Esophagus muscularis mucosa (tissue), 4 donors: ENCODE data around the gene EED. TPM values are rescaled to one million over a fixed set of nuclear protein-coding genes. Genes with fewer than 3 reads are reported as not detected.
A peak's percentile ranks its signal among the peaks of the same experiment; 100 is the strongest.

Source experiments
- DNase-seq: peaks from one replicate; pipeline ENCODE4 v3.0.0-alpha.2; 2017; ENCODE audit errors: extremely low spot score
- H3K27ac ChIP-seq, 4 donors: fragments of 200-600 bp; sonication (generic); replicated peaks in 1 of 4; 1 replicate in 3 of 4; 2 replicates in 1 of 4; pipeline ENCODE4 v1.5.1; 2016 to 2019; ENCODE audit warnings: mild to moderate bottlenecking in 1 of 4
- H3K27me3 ChIP-seq, 4 donors: fragments of 200-600 bp; sonication (generic); one replicate each; pipeline versions ENCODE4 v1.5.1 to v1.6.0; 2016 to 2019
- H3K36me3 ChIP-seq, 4 donors: fragments of 200-600 bp; sonication (generic); one replicate each; pipeline ENCODE4 v1.5.1; 2016 to 2019
- H3K4me1 ChIP-seq, 4 donors: fragments of 200-600 bp; sonication (generic); one replicate each; pipeline ENCODE4 v1.5.1; 2016 to 2019
- H3K4me3 ChIP-seq, 4 donors: fragments of 200-600 bp; sonication (generic); 1 replicate in 2 of 4; 2 replicates in 2 of 4; pipeline ENCODE4 v1.5.1; 2016 to 2019; ENCODE audit warnings: mild to moderate bottlenecking in 4 of 4, moderate library complexity in 1 of 4
- H3K9me3 ChIP-seq, 4 donors: fragments of 200-600 bp; sonication (generic); 1 replicate in 3 of 4; 2 replicates in 1 of 4; pipeline ENCODE4 v1.5.1; 2016 to 2019
- EP300 ChIP-seq: sonication (generic); formaldehyde crosslinking; IDR thresholded peaks from one replicate; pipeline ENCODE4 v1.6.1; 2017; ENCODE audit warnings: antibody characterized with exemption
- POLR2A ChIP-seq: fragments of 450-650 bp; IDR thresholded peaks from one replicate; pipeline ENCODE4 v1.6.1; 2017; ENCODE audit warnings: antibody characterized with exemption, moderate library complexity, mild to moderate bottlenecking, low read depth
- POLR2AphosphoS5 ChIP-seq, 2 donors: sonication (generic); formaldehyde crosslinking; IDR thresholded peaks; one replicate each; pipeline ENCODE4 v1.6.1; 2017; ENCODE audit warnings: antibody characterized with exemption in 2 of 2
- WGBS: methylation state at CpG from one replicate; pipeline ENCODE4 v1.1.5; 2018; 5-methylcytosine and 5-hydroxymethylcytosine counted together
- intact Hi-C: fragments of 100-400 bp; cut with DNase I; formaldehyde crosslinking; loops from one replicate; pipeline ENCODE4 v1.15.1; 2023
- total RNA-seq, 4 donors: library from RNA; depleted of rRNA; stranded (reverse); fragments of >200 nt; gene quantifications; one replicate each; pipeline versions ENCODE4 v1.1.0 to v1.2.1, GENCODE V29; 2016
- TF ChIP-seq, protein P1 (sequence below), 3 experiments: fragments of 200-600 bp in 2 of 3; fragments of 450-650 bp in 1 of 3; sonication (generic) in 2 of 3; IDR thresholded peaks; one replicate each; pipeline ENCODE4 v1.5.1; 2017 to 2019; ENCODE audit warnings: antibody characterized with exemption in 3 of 3, mild to moderate bottlenecking in 2 of 3, moderate library complexity in 1 of 3

Gene EED
- total RNA-seq, 4 donors from 2014 or later, result 11.1 to 14.7 (median 13.4) TPM

DNA sequence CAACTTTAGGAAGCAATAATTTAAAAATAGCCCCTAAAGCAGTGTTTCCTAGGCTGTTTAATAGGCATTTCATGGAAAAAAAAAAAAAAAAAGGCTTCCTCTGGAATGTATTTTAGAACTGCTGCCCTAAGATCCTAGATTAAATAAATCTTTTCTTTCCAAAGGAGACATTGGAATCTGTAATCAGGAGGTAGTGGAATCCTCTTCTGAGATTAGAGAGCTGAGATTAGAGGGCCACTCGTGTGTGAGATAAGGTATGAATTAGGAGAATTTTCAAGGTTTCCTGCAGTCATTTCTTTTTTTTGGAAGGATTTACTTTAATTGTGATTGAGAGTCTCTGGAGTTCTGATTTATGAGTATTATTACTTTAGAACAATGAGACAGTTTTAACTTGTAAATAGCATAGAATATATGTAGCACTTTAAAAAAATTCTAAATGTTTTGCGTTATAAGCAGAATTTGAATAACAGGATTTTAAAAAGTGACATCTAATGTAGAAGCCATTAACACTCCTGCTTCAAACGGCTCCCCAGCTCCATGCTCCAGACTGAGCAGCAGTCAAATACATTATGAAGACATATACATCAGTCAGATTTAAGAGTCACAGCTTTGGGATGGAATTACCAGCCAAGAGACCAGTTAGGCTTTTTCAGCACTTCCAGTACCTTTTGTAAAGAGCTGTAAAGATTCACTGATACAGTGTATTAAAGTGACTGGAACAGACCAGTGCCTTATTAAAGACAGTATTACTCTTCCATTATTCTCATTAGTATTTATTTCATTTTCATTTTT lies 5.0 kb downstream of the EED start:
- Histone ChIP-seq H3K9me3 (no peaks in the 10 kb centered on the region), H3K27ac (no peak overlapping the region), H3K36me3 (no peaks in the 10 kb centered on the region), H3K27me3 (no peaks in the 10 kb centered on the region), H3K4me1 (peaks cover 18 to 53% (median 38%) of the 10 kb centered on the region in 4 donors), H3K4me3 (no peak overlapping the region)
- TF ChIP-seq, protein P1, sequence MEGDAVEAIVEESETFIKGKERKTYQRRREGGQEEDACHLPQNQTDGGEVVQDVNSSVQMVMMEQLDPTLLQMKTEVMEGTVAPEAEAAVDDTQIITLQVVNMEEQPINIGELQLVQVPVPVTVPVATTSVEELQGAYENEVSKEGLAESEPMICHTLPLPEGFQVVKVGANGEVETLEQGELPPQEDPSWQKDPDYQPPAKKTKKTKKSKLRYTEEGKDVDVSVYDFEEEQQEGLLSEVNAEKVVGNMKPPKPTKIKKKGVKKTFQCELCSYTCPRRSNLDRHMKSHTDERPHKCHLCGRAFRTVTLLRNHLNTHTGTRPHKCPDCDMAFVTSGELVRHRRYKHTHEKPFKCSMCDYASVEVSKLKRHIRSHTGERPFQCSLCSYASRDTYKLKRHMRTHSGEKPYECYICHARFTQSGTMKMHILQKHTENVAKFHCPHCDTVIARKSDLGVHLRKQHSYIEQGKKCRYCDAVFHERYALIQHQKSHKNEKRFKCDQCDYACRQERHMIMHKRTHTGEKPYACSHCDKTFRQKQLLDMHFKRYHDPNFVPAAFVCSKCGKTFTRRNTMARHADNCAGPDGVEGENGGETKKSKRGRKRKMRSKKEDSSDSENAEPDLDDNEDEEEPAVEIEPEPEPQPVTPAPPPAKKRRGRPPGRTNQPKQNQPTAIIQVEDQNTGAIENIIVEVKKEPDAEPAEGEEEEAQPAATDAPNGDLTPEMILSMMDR (IDR thresholded peaks at IDR 0.05), result no peak
- TF ChIP-seq POLR2A (no peak), EP300 (no peak), POLR2AphosphoS5 (IDR thresholded peaks at IDR 0.05) (no peak)
- intact Hi-C loops, result no loop called here
- WGBS, result 54% methylated on average over 3 of the region's 3 CpGs
- no peak for DNase-seq

DNA sequence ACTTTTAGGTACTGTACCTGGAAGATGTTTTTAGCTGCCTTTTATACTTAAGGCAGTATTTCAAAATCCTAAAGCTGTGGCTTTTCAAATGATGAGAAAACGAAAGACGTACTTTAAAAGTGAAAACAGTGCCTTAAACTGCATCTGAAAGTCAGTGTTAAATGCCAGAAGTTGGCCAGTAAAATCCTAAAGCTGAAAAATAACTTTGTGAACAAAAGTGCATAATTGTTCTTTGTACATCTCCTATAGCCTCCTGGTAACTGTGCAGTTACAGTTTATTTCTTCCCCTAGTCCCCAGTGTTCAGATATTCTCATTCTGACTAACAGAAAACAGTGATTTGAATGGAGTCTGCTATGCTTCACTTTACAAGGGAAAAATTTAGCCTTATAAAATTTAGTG lies 6.8 kb downstream of the EED start:
- Histone ChIP-seq H3K9me3 (no peaks in the 10 kb centered on the region), H3K4me3 (peak overlapping the region in 1 of 4 donors; percentile 13), H3K4me1 (peaks cover 15 to 46% (median 33%) of the 10 kb centered on the region in 4 donors), H3K27me3 (no peaks in the 10 kb centered on the region), H3K27ac (no peak overlapping the region), H3K36me3 (peaks cover 0 to 7% (median 0%) of the 10 kb centered on the region in 4 donors)
- no peak for DNase-seq
- intact Hi-C loops, result no loop called here
- WGBS, result 57% methylated on average over 2 of the region's 2 CpGs
- TF ChIP-seq, protein P1 (IDR thresholded peaks at IDR 0.05), result no peak
- TF ChIP-seq POLR2A, result no peak
- TF ChIP-seq POLR2AphosphoS5 (IDR thresholded peaks at IDR 0.05), result no peak
- TF ChIP-seq EP300, result no peak

DNA sequence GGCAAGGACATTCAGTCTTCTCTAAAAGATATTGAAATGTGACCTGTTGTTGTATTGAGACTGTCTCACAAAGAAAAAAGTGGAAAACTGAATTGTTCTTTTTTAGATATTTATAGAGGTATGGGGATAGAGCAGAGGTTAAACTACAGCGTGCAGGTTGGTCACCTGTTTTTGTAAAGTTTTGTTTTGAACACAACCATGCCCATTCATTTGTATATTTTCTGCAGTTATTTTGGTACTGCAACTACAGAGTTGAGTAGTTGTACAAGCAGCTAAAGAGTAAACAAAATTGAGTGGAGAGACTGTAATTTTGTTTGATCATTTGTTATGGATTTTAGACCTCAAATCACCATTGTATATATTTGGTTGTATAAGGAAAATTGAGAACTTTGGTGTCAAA lies 11.3 kb downstream of the EED start:
- Histone ChIP-seq H3K4me1 (peaks cover 0 to 16% (median 3%) of the 10 kb centered on the region in 4 donors), H3K4me3 (no peak overlapping the region), H3K27me3 (no peaks in the 10 kb centered on the region), H3K36me3 (peaks cover 0 to 38% (median 19%) of the 10 kb centered on the region in 4 donors), H3K9me3 (no peaks in the 10 kb centered on the region), H3K27ac (no peak overlapping the region)
- WGBS, result 78% methylated on average over 1 of the region's 1 CpG
- no peak for DNase-seq
- intact Hi-C loops, result no loop called here
- no peak for TF ChIP-seq POLR2AphosphoS5 (IDR thresholded peaks at IDR 0.05)
- TF ChIP-seq, protein P1 (IDR thresholded peaks at IDR 0.05), result no peak
- TF ChIP-seq POLR2A, result no peak
- TF ChIP-seq EP300, result no peak

DNA sequence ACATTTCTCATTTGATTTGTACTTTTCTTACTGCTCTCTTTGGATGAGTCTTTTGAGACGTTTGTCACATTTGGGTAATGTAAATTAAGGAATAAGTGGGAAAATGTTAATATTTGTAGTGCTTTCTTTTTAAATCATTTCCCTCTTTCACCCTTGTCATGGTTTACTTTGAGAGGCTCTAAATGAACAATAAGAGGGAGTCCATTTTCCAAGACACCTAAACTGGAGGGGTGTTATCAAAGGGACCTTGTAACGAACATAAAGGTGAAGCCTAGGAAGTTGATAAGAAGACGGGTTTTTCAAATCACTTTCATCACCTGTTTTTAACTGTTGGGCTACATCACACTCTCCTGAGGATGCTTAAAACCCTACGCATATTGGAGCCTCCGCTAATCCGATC lies 12.1 kb downstream of the EED start:
- no peak overlapping the region for H3K4me3 ChIP-seq
- peaks cover 0 to 11% (median under 1%) of the 10 kb centered on the region in 4 donors for H3K4me1 ChIP-seq
- WGBS, result 73% methylated on average over 6 of the region's 6 CpGs
- no peak for DNase-seq
- TF ChIP-seq, protein P1 (IDR thresholded peaks at IDR 0.05), result no peak
- TF ChIP-seq POLR2A (no peak), POLR2AphosphoS5 (IDR thresholded peaks at IDR 0.05) (no peak)
- no peaks in the 10 kb centered on the region for H3K9me3 ChIP-seq
- peaks cover 0 to 42% (median 25%) of the 10 kb centered on the region in 4 donors for H3K36me3 ChIP-seq
- intact Hi-C loops, result no loop called here
- no peaks in the 10 kb centered on the region for H3K27me3 ChIP-seq
- H3K27ac ChIP-seq, result no peak overlapping the region
